ENCODE results near the gene CCDC85C.

DNA sequence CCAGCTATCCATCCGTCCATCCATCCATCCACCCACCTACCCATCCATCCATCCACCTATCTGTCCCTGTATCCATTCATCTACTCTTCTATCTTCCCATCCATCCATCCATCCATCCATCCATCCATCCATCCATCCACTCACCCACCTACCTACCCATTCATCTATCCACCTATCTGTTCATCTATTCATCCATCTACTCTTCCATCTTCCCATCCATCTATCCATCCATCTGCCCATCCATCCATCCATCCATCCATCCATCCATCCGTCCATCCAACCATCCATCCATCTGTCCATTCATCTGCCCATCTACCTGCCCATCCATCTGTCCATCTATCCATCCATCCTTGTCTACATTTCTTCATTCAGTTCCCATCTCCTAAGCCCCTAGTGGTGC, 23.1 kb upstream of the CCDC85C start:
- TF ChIP-seq, protein P1, sequence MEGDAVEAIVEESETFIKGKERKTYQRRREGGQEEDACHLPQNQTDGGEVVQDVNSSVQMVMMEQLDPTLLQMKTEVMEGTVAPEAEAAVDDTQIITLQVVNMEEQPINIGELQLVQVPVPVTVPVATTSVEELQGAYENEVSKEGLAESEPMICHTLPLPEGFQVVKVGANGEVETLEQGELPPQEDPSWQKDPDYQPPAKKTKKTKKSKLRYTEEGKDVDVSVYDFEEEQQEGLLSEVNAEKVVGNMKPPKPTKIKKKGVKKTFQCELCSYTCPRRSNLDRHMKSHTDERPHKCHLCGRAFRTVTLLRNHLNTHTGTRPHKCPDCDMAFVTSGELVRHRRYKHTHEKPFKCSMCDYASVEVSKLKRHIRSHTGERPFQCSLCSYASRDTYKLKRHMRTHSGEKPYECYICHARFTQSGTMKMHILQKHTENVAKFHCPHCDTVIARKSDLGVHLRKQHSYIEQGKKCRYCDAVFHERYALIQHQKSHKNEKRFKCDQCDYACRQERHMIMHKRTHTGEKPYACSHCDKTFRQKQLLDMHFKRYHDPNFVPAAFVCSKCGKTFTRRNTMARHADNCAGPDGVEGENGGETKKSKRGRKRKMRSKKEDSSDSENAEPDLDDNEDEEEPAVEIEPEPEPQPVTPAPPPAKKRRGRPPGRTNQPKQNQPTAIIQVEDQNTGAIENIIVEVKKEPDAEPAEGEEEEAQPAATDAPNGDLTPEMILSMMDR (IDR thresholded peaks at IDR 0.05 in 2 of 3, conservative IDR thresholded peaks at IDR 0.05 in 1 of 3; ENCODE audit: borderline replicate concordance in 1 of 3, insufficient read depth in 1 of 3, low read depth in 2 of 3, low read length in 2 of 3): no peak
- no peak for TF ChIP-seq EZH2 (IDR thresholded peaks at IDR 0.05)

Measured in HCT116 (cell line).